Smooth muscle cell (in vitro differentiated cells): ENCODE data around the gene COG5. TPM values are rescaled to one million over a fixed set of nuclear protein-coding genes. Genes with fewer than 3 reads are reported as not detected.

Experiments
- DNase-seq: peaks from one replicate; lab custom pipeline; 2025; ENCODE audit not compliant: unreplicated experiment; lab: John Stamatoyannopoulos, UW
- H2AFZ ChIP-seq: fragments of 200-600 bp; sonication (generic); 2 replicates; pipeline ENCODE4 v1.6.0; 2016; ENCODE audit warnings: antibody characterized with exemption, low read depth, mild to moderate bottlenecking
- H3F3A ChIP-seq: fragments of 200-600 bp; sonication (generic); 2 replicates; pipeline ENCODE4 v1.6.0; 2017; ENCODE audit warnings: antibody characterized with exemption, low read depth
- H3K27ac ChIP-seq: fragments of 200-600 bp; sonication (generic); 2 replicates; pipeline ENCODE4 v1.5.1; 2016; ENCODE audit warnings: low read depth, mild to moderate bottlenecking
- H3K27me3 ChIP-seq: fragments of 200-600 bp; sonication (generic); 2 replicates; pipeline ENCODE4 v1.6.1; 2016; ENCODE audit warnings: low read depth, mild to moderate bottlenecking
- H3K36me3 ChIP-seq: fragments of 200-600 bp; sonication (generic); 2 replicates; pipeline ENCODE4 v1.5.1; 2016; ENCODE audit warnings: low read depth
- H3K4me1 ChIP-seq: fragments of 200-600 bp; sonication (generic); 2 replicates; pipeline ENCODE4 v1.5.1; 2016; ENCODE audit warnings: low read depth
- H3K4me2 ChIP-seq: fragments of 200-600 bp; sonication (generic); 2 replicates; pipeline ENCODE4 v1.6.0; 2016; ENCODE audit warnings: mild to moderate bottlenecking
- H3K4me3 ChIP-seq: fragments of 200-600 bp; sonication (generic); 2 replicates; pipeline ENCODE4 v1.5.1; 2016; ENCODE audit warnings: mild to moderate bottlenecking
- H3K79me2 ChIP-seq: fragments of 200-600 bp; sonication (generic); 2 replicates; pipeline ENCODE4 v1.6.0; 2016; ENCODE audit warnings: low read depth, mild to moderate bottlenecking
- H3K9ac ChIP-seq: fragments of 200-600 bp; sonication (generic); 2 replicates; pipeline ENCODE4 v1.6.0; 2016; ENCODE audit warnings: low read depth
- H3K9me3 ChIP-seq: fragments of 200-600 bp; sonication (generic); replicated peaks from 2 replicates; pipeline ENCODE4 v1.5.1; 2016; ENCODE audit warnings: low read depth
- H4K20me1 ChIP-seq: fragments of 200-600 bp; sonication (generic); 2 replicates; pipeline ENCODE4 v1.6.0; 2016; ENCODE audit warnings: low read depth
- WGBS: methylation state at CpG from one replicate; pipeline ENCODE4 v1.1.7; 2016; ENCODE audit warnings: low lambda C conversion rate; 5-methylcytosine and 5-hydroxymethylcytosine counted together
- polyA plus RNA-seq: library from polyadenylated mRNA; unstranded; fragments of >200 nt; fragmentation: Nextera tagmentation; extraction: Ambion mirVana; gene quantifications from 2 replicates; pipeline ENCODE4 v1.2.1, GENCODE V29; 2016
- total RNA-seq: library from RNA; depleted of rRNA; stranded (reverse); fragments of >200 nt; gene quantifications from 2 replicates; pipeline ENCODE4 v1.2.3, GENCODE V29; 2014
- TF ChIP-seq, protein P1 (sequence below): fragments of 200-600 bp; sonication (generic); IDR thresholded peaks from 2 replicates; pipeline ENCODE4 v1.5.1; 2017; ENCODE audit warnings: borderline replicate concordance, mild to moderate bottlenecking, antibody characterized with exemption; ENCODE audit not compliant: insufficient read depth, poor library complexity, severe bottlenecking

COG5 gene
- total and polyA plus RNA-seq, 2 experiments from 2014 or later, result 24.3 to 44.3 TPM

DNA sequence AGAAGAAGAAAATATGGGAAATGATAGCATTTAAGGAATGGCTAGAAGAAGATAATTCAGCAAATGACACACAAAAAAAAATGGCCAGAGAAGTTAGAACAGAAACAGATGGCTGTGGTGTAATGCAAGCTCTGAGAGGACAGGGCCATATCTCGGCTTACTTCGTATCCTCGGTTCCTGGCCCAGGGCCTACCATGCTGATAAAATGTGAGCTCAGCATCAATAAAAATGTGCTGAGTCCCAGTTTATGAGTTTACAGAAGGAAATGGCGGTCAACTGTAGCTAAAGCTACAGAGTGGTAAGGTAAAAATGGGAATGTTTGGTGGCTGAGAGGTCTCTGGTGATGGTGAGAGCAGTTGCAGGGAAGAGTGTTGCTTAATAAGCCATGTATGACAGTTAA, 354.2 kb downstream of the COG5 start:
- Histone ChIP-seq H3K79me2 (no peaks in the 10 kb centered on the region), H3K4me1 (no peaks in the 10 kb centered on the region), H3F3A (no peaks in the 10 kb centered on the region), H2AFZ (no peak overlapping the region), H3K4me2 (no peak overlapping the region), H3K4me3 (no peak overlapping the region), H3K9ac (no peak overlapping the region), H3K27ac (peak overlapping the region; percentile 41), H3K36me3 (no peaks in the 10 kb centered on the region), H3K9me3 (no peaks in the 10 kb centered on the region), H4K20me1 (no peaks in the 10 kb centered on the region), H3K27me3 (no peaks in the 10 kb centered on the region)
- TF ChIP-seq, protein P1, sequence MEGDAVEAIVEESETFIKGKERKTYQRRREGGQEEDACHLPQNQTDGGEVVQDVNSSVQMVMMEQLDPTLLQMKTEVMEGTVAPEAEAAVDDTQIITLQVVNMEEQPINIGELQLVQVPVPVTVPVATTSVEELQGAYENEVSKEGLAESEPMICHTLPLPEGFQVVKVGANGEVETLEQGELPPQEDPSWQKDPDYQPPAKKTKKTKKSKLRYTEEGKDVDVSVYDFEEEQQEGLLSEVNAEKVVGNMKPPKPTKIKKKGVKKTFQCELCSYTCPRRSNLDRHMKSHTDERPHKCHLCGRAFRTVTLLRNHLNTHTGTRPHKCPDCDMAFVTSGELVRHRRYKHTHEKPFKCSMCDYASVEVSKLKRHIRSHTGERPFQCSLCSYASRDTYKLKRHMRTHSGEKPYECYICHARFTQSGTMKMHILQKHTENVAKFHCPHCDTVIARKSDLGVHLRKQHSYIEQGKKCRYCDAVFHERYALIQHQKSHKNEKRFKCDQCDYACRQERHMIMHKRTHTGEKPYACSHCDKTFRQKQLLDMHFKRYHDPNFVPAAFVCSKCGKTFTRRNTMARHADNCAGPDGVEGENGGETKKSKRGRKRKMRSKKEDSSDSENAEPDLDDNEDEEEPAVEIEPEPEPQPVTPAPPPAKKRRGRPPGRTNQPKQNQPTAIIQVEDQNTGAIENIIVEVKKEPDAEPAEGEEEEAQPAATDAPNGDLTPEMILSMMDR, result no peak
- 43% methylated on average over 4 of the region's 4 CpGs for WGBS
- no peak for DNase-seq

DNA sequence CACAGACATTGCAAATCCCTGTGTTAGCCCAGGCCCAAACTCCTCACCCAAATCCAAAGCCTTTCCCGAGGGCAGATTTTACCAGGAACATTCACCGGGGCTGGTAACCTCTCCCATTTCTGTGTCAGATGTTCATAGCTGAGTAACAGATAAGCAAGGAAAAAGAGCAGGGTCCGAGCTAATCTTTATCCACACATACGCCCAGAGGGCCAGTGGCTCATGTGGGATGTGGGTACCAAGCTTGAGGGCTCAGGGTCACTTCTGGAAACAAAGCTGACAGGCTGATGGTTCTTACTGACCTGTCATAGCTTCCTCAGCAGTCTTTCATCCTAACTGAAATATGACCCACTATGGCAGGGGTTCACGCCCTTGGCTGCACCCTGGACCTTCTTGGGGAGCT, 355.2 kb downstream of the COG5 start:
- no peaks in the 10 kb centered on the region for H3K9me3 ChIP-seq
- no peaks in the 10 kb centered on the region for H3K27me3 ChIP-seq
- H3K4me3 ChIP-seq, result no peak overlapping the region
- WGBS, result 60% methylated on average over 5 of the region's 5 CpGs
- no peak for DNase-seq
- peak overlapping the region; percentile 41 for H3K27ac ChIP-seq
- no peaks in the 10 kb centered on the region for H3K79me2 ChIP-seq
- H3F3A ChIP-seq, result no peaks in the 10 kb centered on the region
- H3K4me2 ChIP-seq, result no peak overlapping the region
- TF ChIP-seq, protein P1, result no peak
- H2AFZ ChIP-seq, result no peak overlapping the region
- H3K4me1 ChIP-seq, result no peaks in the 10 kb centered on the region
- H3K9ac ChIP-seq, result no peak overlapping the region
- no peaks in the 10 kb centered on the region for H3K36me3 ChIP-seq
- H4K20me1 ChIP-seq, result no peaks in the 10 kb centered on the region

GRCh38 chr7:107208024-107208521, 355.6 kb downstream of the COG5 start:
- no peak for DNase-seq
- Histone ChIP-seq H3K4me1 (no peaks in the 10 kb centered on the region), H3K27ac (peak overlapping the region; percentile 41), H3K4me3 (no peak overlapping the region), H3K79me2 (no peaks in the 10 kb centered on the region), H4K20me1 (no peaks in the 10 kb centered on the region), H2AFZ (no peak overlapping the region), H3K27me3 (no peaks in the 10 kb centered on the region), H3K9me3 (no peaks in the 10 kb centered on the region), H3K36me3 (no peaks in the 10 kb centered on the region), H3F3A (no peaks in the 10 kb centered on the region), H3K4me2 (no peak overlapping the region), H3K9ac (no peak overlapping the region)
- WGBS, result 52% methylated on average over 3 of the region's 3 CpGs
- TF ChIP-seq, protein P1, result no peak

GRCh38 chr7:107207459-107207858, 356.3 kb downstream of the COG5 start:
- H3K79me2 ChIP-seq, result no peaks in the 10 kb centered on the region
- H3K4me3 ChIP-seq, result no peak overlapping the region
- H3K9me3 ChIP-seq, result no peaks in the 10 kb centered on the region
- H3K9ac ChIP-seq, result no peak overlapping the region
- no peak overlapping the region for H2AFZ ChIP-seq
- no peak for DNase-seq
- no peaks in the 10 kb centered on the region for H3K27me3 ChIP-seq
- no peaks in the 10 kb centered on the region for H4K20me1 ChIP-seq
- no peaks in the 10 kb centered on the region for H3K4me1 ChIP-seq
- H3K36me3 ChIP-seq, result peaks cover 5% of the 10 kb centered on the region
- H3K27ac ChIP-seq, result no peak overlapping the region
- H3K4me2 ChIP-seq, result no peak overlapping the region
- H3F3A ChIP-seq, result no peaks in the 10 kb centered on the region
- 97% methylated on average over 5 of the region's 5 CpGs for WGBS
- TF ChIP-seq, protein P1, result no peak
